ENCODE data around the gene INHBE.

INHBE gene

DNA sequence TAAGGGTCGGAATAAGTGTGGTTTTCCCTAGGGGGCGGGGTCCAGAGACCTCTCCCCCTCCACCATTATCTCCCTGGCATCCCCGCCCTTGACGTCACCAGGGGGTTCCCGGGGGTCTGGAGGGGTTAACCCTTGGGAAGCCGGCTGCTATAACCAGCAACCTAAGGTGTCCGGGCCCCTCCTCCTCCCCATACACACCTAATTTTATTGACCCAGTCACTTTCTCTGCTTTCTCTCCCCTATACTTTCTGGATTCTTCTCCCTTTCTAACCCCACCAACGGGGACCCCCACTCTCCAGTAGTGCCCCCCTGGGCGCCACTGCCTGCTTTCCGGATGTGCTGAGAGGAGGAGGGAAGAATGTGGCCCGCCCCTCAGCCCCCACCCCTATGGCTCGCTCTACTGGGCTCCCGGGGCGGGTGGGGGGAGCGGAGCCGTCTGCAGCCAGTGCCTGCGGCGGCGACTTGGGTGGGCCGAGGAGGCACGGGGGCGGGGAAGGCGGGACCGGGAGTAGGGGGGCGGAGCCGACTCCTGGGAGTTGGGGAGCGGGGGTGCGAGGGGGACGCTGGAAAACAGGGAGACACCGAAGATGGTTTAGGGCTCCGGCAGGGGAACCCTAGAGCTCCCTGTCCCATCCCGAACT lies 6.3 kb downstream of the INHBE start:
- TF ChIP-seq, protein P1, sequence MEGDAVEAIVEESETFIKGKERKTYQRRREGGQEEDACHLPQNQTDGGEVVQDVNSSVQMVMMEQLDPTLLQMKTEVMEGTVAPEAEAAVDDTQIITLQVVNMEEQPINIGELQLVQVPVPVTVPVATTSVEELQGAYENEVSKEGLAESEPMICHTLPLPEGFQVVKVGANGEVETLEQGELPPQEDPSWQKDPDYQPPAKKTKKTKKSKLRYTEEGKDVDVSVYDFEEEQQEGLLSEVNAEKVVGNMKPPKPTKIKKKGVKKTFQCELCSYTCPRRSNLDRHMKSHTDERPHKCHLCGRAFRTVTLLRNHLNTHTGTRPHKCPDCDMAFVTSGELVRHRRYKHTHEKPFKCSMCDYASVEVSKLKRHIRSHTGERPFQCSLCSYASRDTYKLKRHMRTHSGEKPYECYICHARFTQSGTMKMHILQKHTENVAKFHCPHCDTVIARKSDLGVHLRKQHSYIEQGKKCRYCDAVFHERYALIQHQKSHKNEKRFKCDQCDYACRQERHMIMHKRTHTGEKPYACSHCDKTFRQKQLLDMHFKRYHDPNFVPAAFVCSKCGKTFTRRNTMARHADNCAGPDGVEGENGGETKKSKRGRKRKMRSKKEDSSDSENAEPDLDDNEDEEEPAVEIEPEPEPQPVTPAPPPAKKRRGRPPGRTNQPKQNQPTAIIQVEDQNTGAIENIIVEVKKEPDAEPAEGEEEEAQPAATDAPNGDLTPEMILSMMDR (IDR thresholded peaks at IDR 0.05; ENCODE audit: extremely low read depth, insufficient read depth, missing control alignments) = no peak
- peak; percentile 71 for DNase-seq (ENCODE audit: low spot score)
- in situ Hi-C loops (cut with MboI; ENCODE audit: low pct_unique_long_range_greater_than_20kb, low sequenced_read_pairs, unreplicated experiment) = no loop called here

- in situ Hi-C loops (cut with MboI; ENCODE audit: low pct_unique_long_range_greater_than_20kb, low sequenced_read_pairs, unreplicated experiment) = no loop called here
- DNase-seq (ENCODE audit: low spot score) = peak; percentile 59
- TF ChIP-seq, protein P1 (IDR thresholded peaks at IDR 0.05; ENCODE audit: extremely low read depth, insufficient read depth, missing control alignments) = no peak
These were observed 6.8 kb downstream of the INHBE start for GRCh38 chr12:57461917-57462250.

- in situ Hi-C loops (cut with MboI; ENCODE audit: low pct_unique_long_range_greater_than_20kb, low sequenced_read_pairs, unreplicated experiment) = no loop called here
- TF ChIP-seq, protein P1 (IDR thresholded peaks at IDR 0.05; ENCODE audit: extremely low read depth, insufficient read depth, missing control alignments) = peak; percentile 95
- DNase-seq (ENCODE audit: low spot score) = peak; percentile 96
These were observed 7.3 kb downstream of the INHBE start for GRCh38 chr12:57462251-57462911.

DNA sequence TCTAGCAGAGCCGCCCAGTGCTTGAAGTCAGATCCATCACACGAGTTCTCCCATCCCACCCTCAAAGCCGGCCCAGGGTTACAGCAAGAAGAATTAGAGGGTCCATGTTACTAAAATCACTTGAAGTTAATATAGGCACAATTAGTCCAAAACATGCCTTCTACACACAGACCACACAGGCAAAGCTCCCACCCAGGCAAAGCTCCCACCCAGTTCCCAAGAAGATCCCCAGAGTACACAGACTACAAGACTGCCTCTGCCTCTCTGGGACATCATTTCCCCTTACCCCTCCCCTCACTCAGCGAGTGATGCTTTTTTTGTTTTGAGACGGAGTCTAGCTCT lies 7.8 kb downstream of the INHBE start:
- no peak for DNase-seq (ENCODE audit: low spot score)
- TF ChIP-seq, protein P1 (IDR thresholded peaks at IDR 0.05; ENCODE audit: extremely low read depth, insufficient read depth, missing control alignments) = no peak
- in situ Hi-C loops (cut with MboI; ENCODE audit: low pct_unique_long_range_greater_than_20kb, low sequenced_read_pairs, unreplicated experiment) = no loop called here

DNA sequence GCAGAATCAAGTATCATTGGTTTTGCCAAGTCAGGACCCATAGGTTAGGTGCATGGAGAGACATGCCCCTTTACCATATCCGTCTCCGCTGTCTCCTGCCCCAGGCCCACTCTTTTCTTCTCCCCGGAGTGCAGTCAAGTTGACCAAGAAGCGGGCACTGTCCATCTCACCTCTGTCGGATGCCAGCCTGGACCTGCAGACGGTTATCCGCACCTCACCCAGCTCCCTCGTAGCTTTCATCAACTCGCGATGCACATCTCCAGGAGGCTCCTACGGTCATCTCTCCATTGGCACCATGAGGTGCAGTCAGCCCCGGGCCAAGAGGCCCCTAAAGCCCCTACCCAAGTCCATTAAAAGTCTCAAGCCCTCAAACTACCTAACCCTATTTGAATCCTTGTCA lies 9.5 kb downstream of the INHBE start:
- TF ChIP-seq, protein P1 (IDR thresholded peaks at IDR 0.05; ENCODE audit: extremely low read depth, insufficient read depth, missing control alignments) = no peak

GRCh38 chr12:57465030-57465746 lies 10.1 kb downstream of the INHBE start:
- in situ Hi-C loops (cut with MboI; ENCODE audit: low pct_unique_long_range_greater_than_20kb, low sequenced_read_pairs, unreplicated experiment) = no loop called here
- peak; percentile 9 for DNase-seq (ENCODE audit: low spot score)
- TF ChIP-seq, protein P1 (IDR thresholded peaks at IDR 0.05; ENCODE audit: extremely low read depth, insufficient read depth, missing control alignments) = no peak

More for the DNA sequence above, 9.5 kb downstream of the INHBE start:
- no peak for DNase-seq (ENCODE audit: low spot score)
- in situ Hi-C loops (cut with MboI; ENCODE audit: low pct_unique_long_range_greater_than_20kb, low sequenced_read_pairs, unreplicated experiment) = no loop called here
